CD4-positive, alpha-beta T cell treated with Interleukin-4 for 4 hours (primary cell): ENCODE data around the gene RTP4.
"Not testable (repeated sequence)": the region's sequence is repeated elsewhere in the genome, so short reads cannot be mapped to it uniquely, and the experiment has no call there.

Experiments used
- DNase-seq: peaks from one replicate; pipeline ENCODE4 v3.0.0-alpha.2; 2020

The RTP4 gene

GRCh38 chr3:187375581-187375980 lies 7.4 kb downstream of the RTP4 start:
- no peak for DNase-seq

- no peak for DNase-seq
Measured at GRCh38 chr3:187377842-187378241, 9.7 kb downstream of the RTP4 start.

- DNase-seq, result no peak
Measured at GRCh38 chr3:187382609-187383151, 14.5 kb downstream of the RTP4 start.

GRCh38 chr3:187383246-187383645 lies 15.1 kb downstream of the RTP4 start:
- DNase-seq, result no peak

GRCh38 chr3:187385296-187385695 lies 17.1 kb downstream of the RTP4 start:
- no peak for DNase-seq

GRCh38 chr3:187396661-187397060 lies 28.5 kb downstream of the RTP4 start:
- DNase-seq, result no peak

GRCh38 chr3:187398955-187399354 lies 30.8 kb downstream of the RTP4 start:
- no peak for DNase-seq

- DNase-seq, result no peak
Measured at GRCh38 chr3:187400756-187401155, 32.6 kb downstream of the RTP4 start.

- DNase-seq, result no peak
Measured at GRCh38 chr3:187401856-187402255, 33.7 kb downstream of the RTP4 start.

- no peak for DNase-seq
Measured at GRCh38 chr3:187403768-187404288, 35.6 kb downstream of the RTP4 start.

GRCh38 chr3:187406927-187407326 lies 38.7 kb downstream of the RTP4 start:
- DNase-seq, result no peak

- DNase-seq, result not testable (repeated sequence)
Measured at GRCh38 chr3:187411991-187412781, 44.0 kb downstream of the RTP4 start.
